ENCODE data around the gene MRNIP.

DNA sequence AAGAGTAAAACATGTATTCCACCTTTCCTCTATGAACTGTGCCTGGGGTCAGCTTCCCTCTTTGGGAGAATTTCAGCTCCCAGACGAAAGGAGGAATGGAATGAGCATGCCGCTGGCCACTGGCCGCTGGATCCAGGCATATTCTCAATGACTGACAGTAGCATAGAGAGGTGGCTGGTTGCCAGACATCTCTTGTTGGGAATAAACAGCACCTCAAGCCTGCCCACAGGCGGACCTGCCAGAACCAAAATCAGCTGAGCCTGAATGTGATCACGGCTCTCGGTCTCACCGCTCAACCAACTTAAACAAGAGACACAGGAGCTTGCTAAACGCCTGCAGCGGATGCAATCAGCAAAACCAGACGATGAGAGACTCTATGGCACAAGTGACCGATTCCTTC lies 28.5 kb upstream of the MRNIP start:
- TF ChIP-seq GATA2 (IDR thresholded peaks at IDR 0.05; ENCODE audit: low read depth, low read length) (no peak), GATA3 (IDR thresholded peaks at IDR 0.05; ENCODE audit: low read depth, low read length) (no peak)
